ENCODE data around the gene ABI3.
"Not testable (repeated sequence)": the region's sequence is repeated elsewhere in the genome, so short reads cannot be mapped to it uniquely, and the experiment has no call there.

The ABI3 gene

DNA sequence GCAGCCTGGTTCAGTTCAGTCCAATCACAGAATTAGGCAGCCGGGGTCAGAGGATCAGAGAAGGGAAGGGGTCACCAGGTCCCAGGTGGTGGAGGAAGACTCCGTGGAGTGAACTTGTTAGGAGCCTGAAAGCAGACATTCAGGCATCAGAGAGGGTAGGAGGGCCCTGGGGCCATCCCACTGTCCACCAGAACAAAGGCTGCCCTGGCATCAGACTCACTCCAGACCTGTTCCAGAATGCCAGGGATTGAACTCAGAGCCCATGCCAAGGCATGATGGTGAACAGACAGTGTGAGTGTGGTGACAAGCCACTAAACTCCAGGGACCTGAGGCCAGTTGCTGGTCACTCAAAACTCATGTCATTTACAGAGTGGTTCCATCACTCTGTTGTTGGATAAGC lies 40.3 kb upstream of the ABI3 start:
- peaks cover 6% of the 10 kb centered on the region for H3K27me3 ChIP-seq (ENCODE audit: insufficient read depth, poor library complexity, severe bottlenecking)
- TF ChIP-seq, protein P1, sequence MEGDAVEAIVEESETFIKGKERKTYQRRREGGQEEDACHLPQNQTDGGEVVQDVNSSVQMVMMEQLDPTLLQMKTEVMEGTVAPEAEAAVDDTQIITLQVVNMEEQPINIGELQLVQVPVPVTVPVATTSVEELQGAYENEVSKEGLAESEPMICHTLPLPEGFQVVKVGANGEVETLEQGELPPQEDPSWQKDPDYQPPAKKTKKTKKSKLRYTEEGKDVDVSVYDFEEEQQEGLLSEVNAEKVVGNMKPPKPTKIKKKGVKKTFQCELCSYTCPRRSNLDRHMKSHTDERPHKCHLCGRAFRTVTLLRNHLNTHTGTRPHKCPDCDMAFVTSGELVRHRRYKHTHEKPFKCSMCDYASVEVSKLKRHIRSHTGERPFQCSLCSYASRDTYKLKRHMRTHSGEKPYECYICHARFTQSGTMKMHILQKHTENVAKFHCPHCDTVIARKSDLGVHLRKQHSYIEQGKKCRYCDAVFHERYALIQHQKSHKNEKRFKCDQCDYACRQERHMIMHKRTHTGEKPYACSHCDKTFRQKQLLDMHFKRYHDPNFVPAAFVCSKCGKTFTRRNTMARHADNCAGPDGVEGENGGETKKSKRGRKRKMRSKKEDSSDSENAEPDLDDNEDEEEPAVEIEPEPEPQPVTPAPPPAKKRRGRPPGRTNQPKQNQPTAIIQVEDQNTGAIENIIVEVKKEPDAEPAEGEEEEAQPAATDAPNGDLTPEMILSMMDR (IDR thresholded peaks at IDR 0.05; ENCODE audit: insufficient read depth, low read length), result no peak
- TF ChIP-seq GABPA (IDR thresholded peaks at IDR 0.05; ENCODE audit: low read depth), result no peak
- TF ChIP-seq POLR2AphosphoS5 (IDR thresholded peaks at IDR 0.05; ENCODE audit: low read depth), result no peak
- no peak for TF ChIP-seq SPI1 (IDR thresholded peaks at IDR 0.05; ENCODE audit: borderline replicate concordance, low read depth)
- TF ChIP-seq, protein P2, sequence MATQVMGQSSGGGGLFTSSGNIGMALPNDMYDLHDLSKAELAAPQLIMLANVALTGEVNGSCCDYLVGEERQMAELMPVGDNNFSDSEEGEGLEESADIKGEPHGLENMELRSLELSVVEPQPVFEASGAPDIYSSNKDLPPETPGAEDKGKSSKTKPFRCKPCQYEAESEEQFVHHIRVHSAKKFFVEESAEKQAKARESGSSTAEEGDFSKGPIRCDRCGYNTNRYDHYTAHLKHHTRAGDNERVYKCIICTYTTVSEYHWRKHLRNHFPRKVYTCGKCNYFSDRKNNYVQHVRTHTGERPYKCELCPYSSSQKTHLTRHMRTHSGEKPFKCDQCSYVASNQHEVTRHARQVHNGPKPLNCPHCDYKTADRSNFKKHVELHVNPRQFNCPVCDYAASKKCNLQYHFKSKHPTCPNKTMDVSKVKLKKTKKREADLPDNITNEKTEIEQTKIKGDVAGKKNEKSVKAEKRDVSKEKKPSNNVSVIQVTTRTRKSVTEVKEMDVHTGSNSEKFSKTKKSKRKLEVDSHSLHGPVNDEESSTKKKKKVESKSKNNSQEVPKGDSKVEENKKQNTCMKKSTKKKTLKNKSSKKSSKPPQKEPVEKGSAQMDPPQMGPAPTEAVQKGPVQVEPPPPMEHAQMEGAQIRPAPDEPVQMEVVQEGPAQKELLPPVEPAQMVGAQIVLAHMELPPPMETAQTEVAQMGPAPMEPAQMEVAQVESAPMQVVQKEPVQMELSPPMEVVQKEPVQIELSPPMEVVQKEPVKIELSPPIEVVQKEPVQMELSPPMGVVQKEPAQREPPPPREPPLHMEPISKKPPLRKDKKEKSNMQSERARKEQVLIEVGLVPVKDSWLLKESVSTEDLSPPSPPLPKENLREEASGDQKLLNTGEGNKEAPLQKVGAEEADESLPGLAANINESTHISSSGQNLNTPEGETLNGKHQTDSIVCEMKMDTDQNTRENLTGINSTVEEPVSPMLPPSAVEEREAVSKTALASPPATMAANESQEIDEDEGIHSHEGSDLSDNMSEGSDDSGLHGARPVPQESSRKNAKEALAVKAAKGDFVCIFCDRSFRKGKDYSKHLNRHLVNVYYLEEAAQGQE (IDR thresholded peaks at IDR 0.05; ENCODE audit: insufficient replicate concordance, low read depth), result no peak
- no peak for DNase-seq (ENCODE audit: low read depth in 1 of 2, low spot score in 1 of 2)
- no peak overlapping the region for H3K4me3 ChIP-seq (replicated peaks; ENCODE audit: insufficient read depth, low read length)
- H3K27ac ChIP-seq (replicated peaks), result no peak overlapping the region

GRCh38 chr17:49170711-49171110 lies 39.8 kb upstream of the ABI3 start:
- not testable (repeated sequence) for H3K27me3 ChIP-seq (ENCODE audit: insufficient read depth, poor library complexity, severe bottlenecking); H3K27ac ChIP-seq (replicated peaks); H3K4me3 ChIP-seq (replicated peaks; ENCODE audit: insufficient read depth, low read length); DNase-seq (ENCODE audit: low read depth in 1 of 2, low spot score in 1 of 2)

DNA sequence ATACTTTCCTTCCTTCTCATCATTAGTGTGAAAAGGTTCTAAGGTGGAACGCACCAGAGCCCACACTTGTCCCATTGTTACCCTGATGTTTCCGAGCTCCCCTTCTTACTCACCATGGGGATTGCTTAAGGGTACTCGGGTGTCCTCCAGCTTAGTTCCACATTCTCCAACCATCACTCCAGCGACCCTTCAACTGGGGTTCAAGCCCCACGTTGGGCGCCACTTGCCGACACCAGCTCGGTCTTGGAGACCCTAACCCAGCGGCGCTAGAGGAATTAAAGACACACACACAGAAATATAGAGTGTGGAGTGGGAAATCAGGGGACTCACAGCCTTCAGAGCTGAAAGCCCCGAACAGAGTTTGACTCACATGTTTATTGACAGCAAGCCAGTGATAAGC lies 34.5 kb upstream of the ABI3 start:
- H3K27ac ChIP-seq (replicated peaks); H3K4me3 ChIP-seq (replicated peaks; ENCODE audit: insufficient read depth, low read length); H3K27me3 ChIP-seq (ENCODE audit: insufficient read depth, poor library complexity, severe bottlenecking); DNase-seq (ENCODE audit: low read depth in 1 of 2, low spot score in 1 of 2): not testable (repeated sequence)

DNA sequence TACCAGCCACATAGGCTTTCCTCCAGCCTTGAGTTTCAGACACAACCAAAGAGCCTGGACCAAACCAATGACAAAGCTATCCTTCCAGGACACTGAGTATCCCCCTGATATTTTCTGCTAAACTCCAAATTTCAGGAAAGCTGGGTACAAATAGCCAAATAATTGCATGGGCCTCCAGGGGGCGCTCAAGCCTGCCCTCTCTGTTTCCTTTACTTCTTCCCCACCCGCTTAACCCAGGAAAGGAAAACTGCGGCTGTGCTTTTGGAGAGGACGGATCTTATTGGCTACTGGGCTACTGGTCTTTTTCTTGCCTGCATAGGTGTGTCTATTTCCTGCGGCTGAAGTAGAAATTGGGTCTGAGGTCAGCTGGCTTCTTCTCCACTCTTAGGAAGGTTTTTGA lies 30.2 kb upstream of the ABI3 start:
- DNase-seq (ENCODE audit: low read depth in 1 of 2, low spot score in 1 of 2), result peak in 1 of 2 experiments; percentile 58
- no peak overlapping the region for H3K27ac ChIP-seq (replicated peaks)
- TF ChIP-seq, protein P2 (IDR thresholded peaks at IDR 0.05; ENCODE audit: insufficient replicate concordance, low read depth), result no peak
- TF ChIP-seq, protein P1 (IDR thresholded peaks at IDR 0.05; ENCODE audit: insufficient read depth, low read length), result peak; percentile 75

DNA sequence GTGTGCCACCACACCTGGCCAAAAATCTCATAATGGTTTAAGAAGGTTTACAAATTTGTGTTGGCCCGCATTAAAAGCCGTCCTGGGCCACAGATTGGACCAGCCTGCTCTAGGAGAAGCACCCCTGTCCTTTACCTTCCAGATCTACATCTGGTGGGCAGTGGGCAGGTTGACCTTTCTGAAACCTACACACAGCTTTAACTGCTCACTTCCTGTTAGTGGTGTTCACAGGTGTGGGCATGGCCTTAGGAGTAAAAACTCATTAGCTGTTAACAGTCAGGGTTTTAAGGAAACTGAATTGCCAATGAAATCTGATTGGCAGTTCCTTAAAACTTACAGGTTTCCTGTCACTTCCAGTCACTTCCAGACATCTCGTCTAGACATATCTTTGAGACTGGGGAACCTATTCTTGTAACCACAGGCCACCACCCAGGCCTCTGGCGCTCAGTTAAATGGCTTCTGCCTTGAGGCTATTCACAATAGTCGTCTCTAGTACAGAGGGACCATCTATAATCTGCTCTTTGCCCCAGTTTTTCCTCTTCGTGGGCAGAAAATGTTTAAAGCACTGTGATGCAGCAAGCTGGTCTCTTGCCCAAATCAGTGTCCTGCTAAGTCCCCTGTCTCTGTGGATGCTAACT lies 29.4 kb upstream of the ABI3 start:
- no peak overlapping the region for H3K27ac ChIP-seq (replicated peaks)
- no peak overlapping the region for H3K4me3 ChIP-seq (replicated peaks; ENCODE audit: insufficient read depth, low read length)
- no peak for DNase-seq (ENCODE audit: low read depth in 1 of 2, low spot score in 1 of 2)
- no peaks in the 10 kb centered on the region for H3K27me3 ChIP-seq (ENCODE audit: insufficient read depth, poor library complexity, severe bottlenecking)
- TF ChIP-seq, protein P2 (IDR thresholded peaks at IDR 0.05; ENCODE audit: insufficient replicate concordance, low read depth), result no peak
- TF ChIP-seq SPI1 (IDR thresholded peaks at IDR 0.05; ENCODE audit: borderline replicate concordance, low read depth) (no peak; the same call in 1 of the 2 replicates), GABPA (IDR thresholded peaks at IDR 0.05; ENCODE audit: low read depth) (no peak), POLR2AphosphoS5 (IDR thresholded peaks at IDR 0.05; ENCODE audit: low read depth) (no peak)
- TF ChIP-seq, protein P1 (IDR thresholded peaks at IDR 0.05; ENCODE audit: insufficient read depth, low read length), result no peak

More for the DNA sequence above, 30.2 kb upstream of the ABI3 start:
- Histone ChIP-seq H3K4me3 (replicated peaks; ENCODE audit: insufficient read depth, low read length) (no peak overlapping the region), H3K27me3 (ENCODE audit: insufficient read depth, poor library complexity, severe bottlenecking) (no peaks in the 10 kb centered on the region)
